Breast epithelium (tissue), 3 donors: ENCODE results near the gene MIER1.

Source experiments
- POLR2A ChIP-seq: fragments of 450-650 bp; IDR thresholded peaks from one replicate; pipeline ENCODE4 v1.6.1; 2016; ENCODE audit warnings: antibody characterized with exemption, mild to moderate bottlenecking, moderate library complexity
- POLR2AphosphoS5 ChIP-seq, 3 donors: sonication (generic); formaldehyde crosslinking; IDR thresholded peaks; one replicate each; pipeline ENCODE4 v1.6.1; 2017; ENCODE audit warnings: antibody characterized with exemption in 3 of 3
- TF ChIP-seq, protein P1 (sequence below), 3 donors: fragments of 450-650 bp; IDR thresholded peaks; one replicate each; pipeline ENCODE4 v1.5.1; 2016 to 2017; ENCODE audit warnings: antibody characterized with exemption in 3 of 3, mild to moderate bottlenecking in 3 of 3, moderate library complexity in 3 of 3

DNA sequence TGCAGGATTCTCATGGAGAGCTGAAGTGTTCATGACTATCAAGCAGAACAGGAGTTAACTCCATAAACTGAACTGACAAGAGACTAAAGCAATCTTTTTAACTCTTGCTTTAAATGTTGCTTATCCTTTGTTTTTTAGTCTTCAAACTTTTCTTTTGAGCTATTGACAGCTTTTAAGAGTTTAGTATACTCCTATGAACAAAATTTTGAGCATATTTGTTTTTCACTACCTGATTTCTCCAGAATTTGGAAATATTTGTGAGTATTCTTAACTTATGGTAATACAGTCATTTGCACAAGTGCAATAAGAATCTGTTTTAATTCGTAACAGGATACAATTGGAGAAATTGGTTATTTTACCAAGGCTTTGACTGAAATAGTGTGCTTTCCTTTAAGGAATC lies 7.3 kb upstream of the MIER1 start:
- TF ChIP-seq, protein P1, sequence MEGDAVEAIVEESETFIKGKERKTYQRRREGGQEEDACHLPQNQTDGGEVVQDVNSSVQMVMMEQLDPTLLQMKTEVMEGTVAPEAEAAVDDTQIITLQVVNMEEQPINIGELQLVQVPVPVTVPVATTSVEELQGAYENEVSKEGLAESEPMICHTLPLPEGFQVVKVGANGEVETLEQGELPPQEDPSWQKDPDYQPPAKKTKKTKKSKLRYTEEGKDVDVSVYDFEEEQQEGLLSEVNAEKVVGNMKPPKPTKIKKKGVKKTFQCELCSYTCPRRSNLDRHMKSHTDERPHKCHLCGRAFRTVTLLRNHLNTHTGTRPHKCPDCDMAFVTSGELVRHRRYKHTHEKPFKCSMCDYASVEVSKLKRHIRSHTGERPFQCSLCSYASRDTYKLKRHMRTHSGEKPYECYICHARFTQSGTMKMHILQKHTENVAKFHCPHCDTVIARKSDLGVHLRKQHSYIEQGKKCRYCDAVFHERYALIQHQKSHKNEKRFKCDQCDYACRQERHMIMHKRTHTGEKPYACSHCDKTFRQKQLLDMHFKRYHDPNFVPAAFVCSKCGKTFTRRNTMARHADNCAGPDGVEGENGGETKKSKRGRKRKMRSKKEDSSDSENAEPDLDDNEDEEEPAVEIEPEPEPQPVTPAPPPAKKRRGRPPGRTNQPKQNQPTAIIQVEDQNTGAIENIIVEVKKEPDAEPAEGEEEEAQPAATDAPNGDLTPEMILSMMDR (IDR thresholded peaks at IDR 0.05): no peak
- no peak for TF ChIP-seq POLR2A
- no peak for TF ChIP-seq POLR2AphosphoS5 (IDR thresholded peaks at IDR 0.05)
